Calu3 (cell line): ENCODE results near the gene ST6GALNAC3. TPM values are rescaled to one million over a fixed set of nuclear protein-coding genes. Genes with fewer than 3 reads are reported as not detected.

Source experiments
- BruUV-seq: library from RNA; stranded (reverse); fragments of 400-500 nt; replicated peaks from 2 replicates; lab custom pipeline; 2021; lab: Mats Ljungman, UMichigan
- CTCF ChIA-PET: fragments of 300-600 bp; sonication (Branson Sonifier 250); formaldehyde crosslinking; loops from one replicate; lab custom pipeline; 2022; ENCODE audit warnings: antibody characterized with exemption; lab: Charles Lee
- DNase-seq: peaks from one replicate; pipeline ENCODE4 v3.0.0; 2022
- H3K27ac Mint-ChIP-seq: one replicate; pipeline ENCODE4 v1.8.0; 2022; ENCODE audit warnings: mixed read lengths; ENCODE audit not compliant: unreplicated experiment
- H3K27me3 Mint-ChIP-seq: one replicate; pipeline ENCODE4 v1.8.0; 2022; ENCODE audit warnings: mixed read lengths; ENCODE audit not compliant: unreplicated experiment
- H3K36me3 Mint-ChIP-seq: one replicate; pipeline ENCODE4 v1.8.0; 2022; ENCODE audit warnings: mild to moderate bottlenecking, moderate library complexity, mixed read lengths; ENCODE audit not compliant: insufficient read depth, unreplicated experiment
- H3K4me1 Mint-ChIP-seq: one replicate; pipeline ENCODE4 v1.8.0; 2022; ENCODE audit warnings: mild to moderate bottlenecking, low read depth, mixed read lengths; ENCODE audit not compliant: unreplicated experiment
- H3K4me3 Mint-ChIP-seq: one replicate; pipeline ENCODE4 v1.8.0; 2022; ENCODE audit warnings: mild to moderate bottlenecking, low read depth, moderate library complexity, mixed read lengths; ENCODE audit not compliant: unreplicated experiment
- H3K9me3 Mint-ChIP-seq: one replicate; pipeline ENCODE4 v1.8.0; 2022; ENCODE audit warnings: low read depth, mixed read lengths; ENCODE audit not compliant: unreplicated experiment
- CTCF ChIP-seq: fragments of 200-600 bp; IDR thresholded peaks from one replicate; pipeline ENCODE4 v1.8.0; 2022; ENCODE audit warnings: antibody characterized with exemption; ENCODE audit not compliant: unreplicated experiment
- intact Hi-C: fragments of 100-400 bp; cut with micrococcal nuclease; formaldehyde crosslinking; loops from one replicate; pipeline ENCODE4 v1.10.0; 2022; ENCODE audit not compliant: unreplicated experiment
- total RNA-seq: library from RNA; stranded (reverse); gene quantifications from 2 replicates; pipeline ENCODE4 v1.2.3, GENCODE V29; 2022

ST6GALNAC3 gene
- total RNA-seq, 1 experiment from 2014 or later = 0.87 TPM

DNA sequence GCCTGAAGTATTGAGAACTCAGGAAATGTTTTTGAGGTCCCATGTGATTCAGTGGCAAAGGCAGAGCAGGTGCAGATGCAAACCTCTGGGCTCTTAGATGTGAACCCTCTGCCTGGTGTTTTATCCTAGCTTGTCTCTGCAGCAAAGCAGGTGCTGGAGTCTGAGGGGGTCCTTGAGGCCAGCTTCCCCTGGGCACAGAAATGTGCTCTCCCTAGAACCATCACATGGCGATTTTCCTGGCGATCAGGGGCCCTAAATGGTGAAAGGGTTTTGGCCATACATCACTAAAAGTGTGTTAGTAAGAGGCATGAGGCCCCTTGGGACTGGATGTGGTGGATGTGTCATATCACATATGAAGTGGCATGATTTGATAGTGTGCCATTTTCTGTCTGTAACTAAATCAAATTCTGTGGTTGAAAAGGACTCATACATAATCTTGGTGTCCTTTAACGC is 144.8 kb downstream of the ST6GALNAC3 start:
- no peaks in the 10 kb centered on the region for H3K4me1 Mint-ChIP-seq
- H3K4me3 Mint-ChIP-seq = no peak overlapping the region
- DNase-seq = no peak
- no TSS peak for BruUV-seq
- intact Hi-C loops = no loop called here
- H3K36me3 Mint-ChIP-seq = no peaks in the 10 kb centered on the region
- no peaks in the 10 kb centered on the region for H3K9me3 Mint-ChIP-seq
- no peak for TF ChIP-seq CTCF
- no peak overlapping the region for H3K27ac Mint-ChIP-seq
- H3K27me3 Mint-ChIP-seq = peaks cover 14% of the 10 kb centered on the region
- CTCF ChIA-PET = no interaction called here

DNA sequence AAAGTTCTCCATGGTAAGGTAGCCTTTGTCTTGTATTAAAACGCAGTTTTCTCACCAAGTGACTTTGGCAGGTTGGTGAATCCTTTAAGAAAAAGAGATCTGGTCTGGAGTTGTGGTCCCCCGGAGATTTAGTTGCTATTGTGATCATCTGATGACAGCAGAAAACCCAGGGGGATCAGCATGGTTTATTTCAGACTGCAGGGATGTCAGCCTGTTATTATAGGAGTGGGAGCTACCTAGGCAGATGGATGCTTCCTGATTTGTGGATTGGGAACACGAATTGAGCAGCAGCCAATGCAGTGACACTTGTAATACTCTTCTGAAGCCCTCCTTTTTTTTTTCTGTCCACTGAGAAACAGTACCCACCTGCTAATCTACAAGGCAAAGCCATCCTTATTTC is 150.2 kb downstream of the ST6GALNAC3 start:
- Mint-ChIP-seq H3K9me3 (no peaks in the 10 kb centered on the region), H3K4me1 (peaks cover 10% of the 10 kb centered on the region), H3K4me3 (no peak overlapping the region), H3K27me3 (no peaks in the 10 kb centered on the region), H3K27ac (no peak overlapping the region), H3K36me3 (no peaks in the 10 kb centered on the region)
- CTCF ChIA-PET = no interaction called here
- intact Hi-C loops = no loop called here
- no TSS peak for BruUV-seq
- DNase-seq = no peak
- no peak for TF ChIP-seq CTCF

DNA sequence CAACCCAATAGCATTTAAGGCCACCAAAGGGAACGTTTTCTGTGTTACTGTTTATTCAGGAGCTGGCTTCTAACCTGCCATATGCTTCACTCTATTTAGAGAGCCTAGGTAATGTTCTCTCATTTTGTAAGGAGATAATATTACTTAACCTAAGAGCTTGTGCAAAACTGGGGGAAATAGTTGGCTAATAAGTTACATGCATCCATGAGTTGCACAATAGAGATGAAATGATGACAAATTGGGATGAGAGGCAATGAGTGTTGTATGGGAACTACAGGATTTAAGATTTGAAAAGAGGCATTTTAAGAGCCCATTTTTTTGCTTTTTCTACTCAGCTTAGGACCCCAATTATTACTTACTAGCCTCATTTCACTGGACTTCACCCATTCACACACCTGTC is 151.0 kb downstream of the ST6GALNAC3 start:
- intact Hi-C loops = no loop called here
- Mint-ChIP-seq H3K9me3 (no peaks in the 10 kb centered on the region), H3K4me1 (peaks cover 13% of the 10 kb centered on the region), H3K27me3 (no peaks in the 10 kb centered on the region), H3K36me3 (no peaks in the 10 kb centered on the region), H3K27ac (no peak overlapping the region), H3K4me3 (no peak overlapping the region)
- no peak for DNase-seq
- CTCF ChIA-PET = no interaction called here
- no TSS peak for BruUV-seq
- TF ChIP-seq CTCF = no peak

DNA sequence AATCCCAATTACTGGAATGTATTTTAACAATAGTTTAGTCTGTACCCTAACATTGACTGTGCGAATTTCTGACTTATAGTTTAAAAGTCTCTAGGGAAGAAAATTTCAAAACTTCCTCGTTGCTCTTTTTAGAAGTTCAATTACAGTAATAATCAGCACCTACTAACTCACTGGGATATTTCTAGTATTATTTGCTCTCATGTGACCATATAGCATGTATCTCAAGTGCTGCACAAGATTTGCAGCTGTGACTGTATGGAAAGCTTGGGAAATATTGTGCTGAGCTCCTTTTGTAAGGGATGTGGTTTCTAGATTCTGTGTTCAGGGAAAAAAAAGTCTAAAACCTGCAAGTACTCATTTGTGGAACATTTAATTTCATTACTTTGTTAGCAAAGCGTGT is 153.1 kb downstream of the ST6GALNAC3 start:
- CTCF ChIA-PET = no interaction called here
- Mint-ChIP-seq H3K27ac (no peak overlapping the region), H3K9me3 (no peaks in the 10 kb centered on the region), H3K36me3 (no peaks in the 10 kb centered on the region), H3K27me3 (no peaks in the 10 kb centered on the region), H3K4me3 (no peak overlapping the region), H3K4me1 (peaks cover 13% of the 10 kb centered on the region)
- no peak for DNase-seq
- no peak for TF ChIP-seq CTCF
- intact Hi-C loops = no loop called here
- BruUV-seq = no TSS peak
